Activated CD8-positive, alpha-beta memory T cell treated with anti-CD3 and anti-CD28 coated beads, Interleukin-2, amount 50 U/mL, for 48 hours (primary cell): ENCODE results near the gene GNAI1.

Source experiments
- DNase-seq: peaks from one replicate; pipeline ENCODE4 v3.0.0-alpha.2; 2020

Gene GNAI1

DNA sequence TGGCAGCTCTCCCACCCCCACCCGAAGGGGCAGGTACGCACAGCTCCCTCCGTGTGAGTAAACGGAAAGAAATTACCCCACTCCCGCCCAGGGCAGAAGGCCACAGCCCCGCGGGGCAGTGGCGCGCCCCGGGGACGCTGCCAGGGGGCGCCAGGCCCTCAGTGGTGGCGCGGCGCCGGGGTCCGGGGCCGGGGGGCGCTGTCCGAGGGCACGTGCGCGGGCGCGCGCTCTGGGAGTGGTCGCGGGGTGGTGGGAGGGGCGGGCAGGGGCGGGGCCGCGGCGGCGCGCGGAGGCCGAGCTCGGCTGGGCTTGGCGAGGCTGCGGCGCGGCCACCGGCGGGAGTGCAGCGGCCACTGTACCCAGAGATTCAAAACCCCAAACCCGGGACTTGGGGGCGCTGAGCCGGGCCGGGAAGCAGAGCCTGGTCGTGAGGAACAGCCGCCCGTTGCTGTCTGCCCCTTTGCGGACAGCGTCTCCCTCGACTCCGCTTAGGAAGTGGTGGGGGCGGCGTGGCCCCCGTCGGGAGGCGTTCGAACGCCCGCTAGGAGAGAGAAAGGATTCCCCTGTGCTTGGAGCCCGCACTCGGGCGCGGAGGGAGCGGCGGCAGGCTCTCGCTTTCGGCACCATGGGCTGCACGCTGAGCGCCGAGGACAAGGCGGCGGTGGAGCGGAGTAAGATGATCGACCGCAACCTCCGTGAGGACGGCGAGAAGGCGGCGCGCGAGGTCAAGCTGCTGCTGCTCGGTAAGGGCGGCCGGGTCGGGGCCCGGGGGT lies at the start of gene GNAI1:
Gene GNAI1, plus strand, starts transcription at position 296 of the 773 bp plus-strand sequence. Its CDS starts 330 bp downstream, at position 626.
- DNase-seq = peak; percentile 74

GRCh38 chr7:80087051-80087770 lies 47.4 kb upstream of the GNAI1 start:
- DNase-seq = no peak

DNA sequence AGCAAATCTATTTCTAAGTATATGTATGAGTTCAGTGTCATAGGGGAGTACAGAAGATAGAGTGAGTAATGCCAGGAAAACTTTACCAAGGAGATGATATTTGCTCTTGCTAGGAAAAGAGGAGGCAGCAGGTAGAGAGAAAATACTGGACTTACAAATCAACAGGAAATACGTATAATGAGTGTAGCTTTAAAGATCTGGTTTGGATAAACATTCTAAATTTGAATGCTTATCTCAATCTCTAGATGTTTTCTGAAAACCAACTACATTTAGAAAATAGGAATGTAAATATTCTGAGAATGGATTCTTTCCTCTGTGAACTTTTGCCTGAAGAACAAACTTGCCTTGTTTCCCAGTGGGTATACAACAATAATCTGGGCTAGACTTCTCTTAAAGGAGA lies 46.9 kb upstream of the GNAI1 start:
- DNase-seq = no peak

DNA sequence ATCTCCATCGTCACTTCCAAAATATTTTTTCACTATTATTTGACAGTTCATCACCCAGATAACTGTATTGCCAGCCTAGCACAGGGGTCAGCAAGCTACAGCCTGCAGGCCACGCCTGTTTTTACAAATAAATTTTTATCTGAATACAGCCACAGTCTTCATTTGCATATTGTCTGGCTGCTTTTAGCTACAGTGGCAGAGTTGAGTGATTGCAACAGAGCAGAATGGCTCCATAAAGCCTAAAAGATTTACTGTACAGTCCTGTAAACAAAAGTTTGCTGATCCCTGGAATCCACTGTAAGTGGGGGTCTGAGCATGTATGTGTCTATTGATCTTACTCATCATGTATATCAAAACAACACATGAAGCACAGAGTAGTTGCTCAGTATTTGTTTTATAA lies 45.9 kb upstream of the GNAI1 start:
- no peak for DNase-seq

- no peak for DNase-seq
These were observed 45.3 kb upstream of the GNAI1 start for GRCh38 chr7:80089366-80089765.

- DNase-seq = no peak
These were observed 41.3 kb upstream of the GNAI1 start for GRCh38 chr7:80093349-80093748.

DNA sequence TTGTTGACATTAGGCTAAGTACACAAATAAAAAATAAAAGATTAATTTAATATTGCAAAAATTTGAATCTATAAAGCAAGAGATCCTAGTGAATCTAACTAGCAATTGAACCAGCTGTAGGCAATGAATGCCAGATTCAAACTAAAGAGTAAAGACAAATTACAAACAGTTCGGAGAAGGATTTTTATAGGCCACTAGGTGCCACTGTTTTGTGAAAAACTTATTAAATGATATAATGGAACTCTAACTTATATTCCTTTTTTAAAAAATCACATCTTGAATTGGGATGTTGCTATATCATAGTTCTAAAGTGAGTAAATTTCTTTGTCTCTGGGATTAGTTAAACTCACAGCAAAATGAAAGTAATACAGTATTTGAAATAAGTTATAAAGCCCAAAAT lies 39.1 kb upstream of the GNAI1 start:
- no peak for DNase-seq

DNA sequence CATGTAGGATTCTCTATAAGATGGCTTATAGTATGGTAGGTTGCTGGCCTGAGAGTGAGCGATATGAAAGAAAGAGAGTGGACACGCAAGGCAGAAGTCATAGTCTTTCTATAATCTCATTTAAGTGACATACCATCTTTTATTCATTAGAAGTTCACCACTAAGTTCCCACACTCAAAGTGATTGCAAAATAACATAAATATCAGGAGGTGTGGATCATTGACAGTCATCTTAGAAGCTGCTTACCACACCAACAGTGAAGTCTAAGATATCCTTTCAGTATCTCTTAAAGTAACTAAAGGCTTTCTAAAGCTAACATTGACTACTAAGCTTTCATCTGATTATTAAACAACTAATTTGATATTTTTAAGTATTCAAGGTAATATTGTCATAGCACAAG lies 36.9 kb upstream of the GNAI1 start:
- no peak for DNase-seq

- DNase-seq = no peak
These were observed 35.8 kb upstream of the GNAI1 start for GRCh38 chr7:80098795-80099194.

GRCh38 chr7:80100254-80100653 lies 34.4 kb upstream of the GNAI1 start:
- no peak for DNase-seq

DNA sequence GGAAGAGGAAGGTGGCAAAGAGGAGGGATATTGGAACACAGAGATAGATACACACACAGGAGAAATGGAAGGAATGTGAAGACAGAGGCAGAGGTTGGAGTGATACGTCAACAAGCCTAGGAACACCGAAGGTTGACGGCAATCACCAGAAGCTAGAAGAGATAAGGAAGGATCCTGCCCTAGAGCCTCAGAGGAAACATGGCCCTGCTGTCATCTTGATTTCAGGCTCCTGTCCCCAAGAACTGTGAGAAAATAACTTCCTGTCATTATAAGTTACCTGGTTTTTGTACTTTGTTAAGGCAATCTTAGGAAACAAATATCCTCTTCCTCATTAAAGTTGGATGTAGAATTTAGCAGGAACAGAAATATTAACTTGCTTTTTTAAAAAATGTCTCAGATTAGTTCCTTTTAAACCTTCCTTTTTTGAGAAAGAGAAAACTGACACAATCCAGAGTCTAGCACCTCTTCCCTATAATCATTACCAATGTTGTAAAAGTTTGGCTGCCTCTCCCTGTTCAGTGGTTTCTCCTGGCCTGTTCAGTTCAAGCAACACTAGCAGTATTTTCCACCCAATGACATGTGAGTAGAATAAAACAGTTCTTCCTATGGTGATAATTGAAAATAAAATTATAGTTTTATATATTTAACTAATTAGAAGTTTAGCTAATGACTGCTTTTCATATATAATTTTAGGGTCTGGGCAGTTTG lies 28.8 kb upstream of the GNAI1 start:
- DNase-seq = no peak

GRCh38 chr7:80106498-80107113 lies 28.0 kb upstream of the GNAI1 start:
- DNase-seq = no peak

DNA sequence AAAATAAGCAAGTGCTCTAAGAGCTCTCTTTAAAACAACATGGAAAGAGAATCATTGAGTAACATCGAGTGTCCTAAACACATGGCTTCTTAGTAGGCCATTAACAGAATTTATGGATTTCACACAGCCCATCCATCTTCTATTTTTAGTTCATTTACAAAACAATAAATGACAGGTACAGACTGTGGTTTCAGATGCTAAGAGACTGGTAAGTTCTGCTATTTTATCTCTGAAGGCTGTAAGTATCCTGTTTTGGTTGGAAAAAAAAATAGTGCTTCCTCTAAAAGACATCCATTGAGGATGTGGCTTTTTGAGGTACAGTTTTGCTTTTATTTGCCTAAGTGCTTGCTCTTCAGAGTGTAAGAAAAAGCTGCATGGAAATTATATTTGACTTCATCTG lies 27.4 kb upstream of the GNAI1 start:
- DNase-seq = no peak

- no peak for DNase-seq
These were observed 24.3 kb upstream of the GNAI1 start for GRCh38 chr7:80110376-80110775.

DNA sequence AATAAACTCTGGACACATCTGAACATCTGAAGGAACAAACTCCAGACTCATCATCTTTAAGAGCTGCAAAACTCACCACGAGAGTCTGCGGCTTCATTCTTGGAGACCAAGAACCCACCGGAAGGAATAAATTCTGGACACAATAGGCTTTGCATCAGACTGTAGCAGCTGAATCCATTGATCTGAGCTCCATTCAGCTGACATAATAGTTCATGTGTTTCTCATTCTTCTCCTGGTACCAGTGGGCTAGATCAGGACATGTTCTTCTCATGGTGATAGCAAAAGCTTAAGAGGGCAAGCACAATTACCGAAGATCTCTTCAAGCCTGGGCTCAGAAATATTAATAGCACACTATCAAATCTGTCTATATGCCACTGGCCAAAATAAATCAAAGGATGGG lies 20.5 kb upstream of the GNAI1 start:
- no peak for DNase-seq

- DNase-seq = no peak
These were observed 9.9 kb upstream of the GNAI1 start for GRCh38 chr7:80124526-80125264.

DNA sequence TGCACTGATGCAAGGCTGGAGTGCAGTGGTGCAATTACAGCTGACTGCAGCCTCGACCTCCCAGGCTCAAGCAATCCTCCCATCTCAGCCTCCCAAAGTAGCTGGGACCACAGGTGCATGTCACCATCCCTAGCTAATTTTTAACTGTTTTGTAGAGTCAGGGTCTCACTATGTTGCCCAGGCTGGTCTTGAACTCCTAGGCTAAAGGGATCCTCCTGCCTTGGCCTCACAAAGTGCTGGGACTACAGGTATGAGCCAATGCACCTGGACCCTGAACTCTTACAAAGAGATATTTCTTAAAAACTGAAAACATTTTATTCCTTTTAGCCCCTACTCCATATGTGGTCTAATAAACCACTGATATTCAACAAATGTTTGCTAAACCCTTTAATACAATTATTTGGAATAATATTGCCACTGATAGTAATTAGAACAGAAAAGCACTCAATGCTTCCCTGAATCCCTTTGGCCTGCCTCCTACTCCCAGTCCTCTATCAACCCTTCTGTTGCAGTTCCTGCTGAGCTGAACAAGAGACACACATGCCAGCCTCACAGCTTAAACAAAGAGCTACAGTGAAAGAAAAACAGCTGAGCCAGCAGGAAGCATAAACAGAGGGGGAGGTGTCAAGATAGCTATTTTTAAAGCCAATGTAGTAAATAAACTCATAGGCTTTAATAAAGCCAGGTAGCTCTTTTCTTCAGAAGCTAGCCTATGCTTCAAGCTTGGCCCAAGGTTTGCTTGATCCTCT lies 7.0 kb upstream of the GNAI1 start:
- no peak for DNase-seq

DNA sequence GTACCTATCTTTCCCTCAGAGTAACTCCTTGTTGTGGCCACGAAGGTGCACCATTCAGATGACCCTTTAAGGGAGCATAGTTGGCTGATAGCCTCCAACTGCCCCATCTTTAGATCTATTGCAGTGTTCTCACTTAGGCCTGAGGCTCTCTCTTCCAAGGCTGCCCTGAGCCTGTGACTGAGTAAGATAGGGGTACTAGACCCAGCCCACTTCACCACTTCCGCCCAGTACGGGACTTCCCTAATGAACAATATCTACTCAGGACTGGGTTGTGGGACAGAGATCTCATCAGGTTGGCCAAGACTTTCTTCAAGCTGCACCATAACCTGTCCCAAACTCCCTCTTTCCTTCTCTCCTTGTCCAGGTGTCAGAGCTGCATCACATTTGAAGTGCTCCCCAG lies 5.7 kb upstream of the GNAI1 start:
- DNase-seq = no peak

DNA sequence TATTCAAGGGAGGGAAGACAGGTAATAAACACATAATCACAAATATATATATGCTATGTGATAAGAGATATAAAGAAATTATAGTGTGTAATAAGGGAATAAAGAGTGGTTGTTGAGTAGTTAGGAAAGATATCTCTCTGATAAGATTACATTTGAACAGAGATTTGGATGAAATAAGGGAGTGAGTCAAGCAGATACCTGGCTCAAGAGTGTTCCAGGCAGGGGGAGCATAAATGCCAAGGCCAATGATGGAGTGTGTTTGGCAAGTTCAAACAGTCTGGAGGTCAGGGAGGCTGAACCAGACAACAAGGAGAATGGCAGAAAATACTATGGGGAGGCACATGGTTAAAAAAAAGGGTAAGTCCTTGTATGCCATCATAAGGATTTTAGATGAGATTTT lies 4.8 kb upstream of the GNAI1 start:
- no peak for DNase-seq

DNA sequence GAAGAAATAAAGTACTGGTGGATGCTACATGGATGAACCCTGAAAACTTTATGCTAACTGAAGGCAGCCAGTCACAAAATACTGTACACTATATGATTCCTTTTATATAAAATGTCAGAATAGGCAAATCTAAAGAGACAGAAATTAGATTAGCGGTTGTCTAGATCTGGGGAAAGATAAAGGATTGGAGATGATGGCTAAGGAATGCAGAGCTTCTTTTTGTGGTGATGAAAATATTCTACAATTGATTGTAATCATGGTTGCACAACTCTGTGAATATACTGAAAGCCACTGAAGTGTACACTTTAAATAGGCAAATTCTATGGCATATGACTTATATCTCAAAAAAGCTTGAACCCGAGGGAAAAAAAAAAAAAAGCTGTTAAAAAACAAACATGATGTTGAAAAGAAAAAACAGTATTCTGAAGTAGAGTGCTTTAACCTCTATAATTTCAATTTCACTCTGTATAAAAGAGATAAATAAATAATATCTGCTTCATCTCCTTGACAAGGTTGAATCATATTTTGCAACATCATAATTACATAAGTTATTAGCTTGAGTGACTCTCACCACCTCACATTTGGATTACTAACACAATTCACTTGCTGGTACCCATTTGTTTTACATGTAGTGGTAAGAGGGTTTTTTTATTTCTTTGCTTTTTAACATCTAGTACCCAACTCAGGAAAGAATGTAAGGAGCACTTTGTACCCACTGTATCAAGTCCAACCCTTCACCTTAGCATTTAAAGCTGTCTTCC lies 2.8 kb upstream of the GNAI1 start:
- no peak for DNase-seq

- DNase-seq = no peak
These were observed 2.0 kb upstream of the GNAI1 start for GRCh38 chr7:80132594-80132993.
